Spleen (tissue), 11 donors: ENCODE measurements around the gene ERN2. TPM values are rescaled to one million over a fixed set of nuclear protein-coding genes. Genes with fewer than 3 reads are reported as not detected.

Experiments used
- DNase-seq: peaks from one replicate; pipeline ENCODE4 v3.0.0-alpha.2; 2020
- H3K27ac ChIP-seq, 8 donors: fragments of 200-600 bp; sonication (generic) in 7 of 8; 1 replicate in 4 of 8; 2 replicates in 4 of 8; pipeline versions ENCODE4 v1.5.0 to v1.8.0; 2016 to 2021; ENCODE audit warnings: inconsistent platforms in 4 of 8, mild to moderate bottlenecking in 4 of 8, moderate library complexity in 1 of 8
- H3K27me3 ChIP-seq, 7 donors: fragments of 200-600 bp; sonication (generic) in 6 of 7; replicated peaks in 1 of 7; 1 replicate in 4 of 7; 2 replicates in 3 of 7; pipeline versions ENCODE4 v1.5.0 to v1.8.0; 2016 to 2021; ENCODE audit warnings: inconsistent platforms in 3 of 7, mild to moderate bottlenecking in 1 of 7
- H3K36me3 ChIP-seq, 6 donors: fragments of 200-600 bp; sonication (generic) in 5 of 6; 1 replicate in 4 of 6; 2 replicates in 2 of 6; pipeline versions ENCODE4 v1.5.0 to v1.8.0; 2016 to 2021; ENCODE audit warnings: inconsistent platforms in 2 of 6
- H3K4me1 ChIP-seq, 6 donors: fragments of 200-600 bp; sonication (generic) in 5 of 6; 1 replicate in 3 of 6; 2 replicates in 3 of 6; pipeline versions ENCODE4 v1.5.0 to v1.8.0; 2016 to 2021; ENCODE audit warnings: inconsistent platforms in 3 of 6
- H3K4me3 ChIP-seq, 8 donors: fragments of 200-600 bp; sonication (generic) in 7 of 8; 1 replicate in 4 of 8; 2 replicates in 4 of 8; pipeline versions ENCODE4 v1.5.0 to v1.8.0; 2016 to 2021; ENCODE audit warnings: inconsistent platforms in 4 of 8, mild to moderate bottlenecking in 4 of 8, moderate library complexity in 2 of 8
- H3K9me3 ChIP-seq, 8 donors: fragments of 200-600 bp; sonication (generic) in 7 of 8; 1 replicate in 4 of 8; 2 replicates in 4 of 8; pipeline versions ENCODE4 v1.5.0 to v1.8.0; 2016 to 2021; ENCODE audit warnings: inconsistent platforms in 4 of 8
- POLR2A ChIP-seq, 3 donors: fragments of 450-650 bp; IDR thresholded peaks; one replicate each; pipeline ENCODE4 v1.5.1; 2017; ENCODE audit warnings: antibody characterized with exemption in 3 of 3, mild to moderate bottlenecking in 1 of 3
- POLR2AphosphoS5 ChIP-seq, 3 donors: sonication (generic); formaldehyde crosslinking; IDR thresholded peaks; one replicate each; pipeline ENCODE4 v1.5.1; 2017; ENCODE audit warnings: antibody characterized with exemption in 3 of 3
- WGBS, 5 donors: extraction: QIAGEN DNeasy Blood & Tissue Kit in 3 of 5; methylation state at CpG; one replicate each; pipeline versions ENCODE4 v1.1.5 to v1.1.7; 2013 to 2018; 5-methylcytosine and 5-hydroxymethylcytosine counted together
- intact Hi-C: fragments of 100-400 bp; cut with DNase I; formaldehyde crosslinking; loops from one replicate; pipeline ENCODE4 v1.15.0; 2023; ENCODE audit warnings: low total_unique reads
- polyA plus RNA-seq, 3 donors: library from polyadenylated mRNA; stranded (reverse); fragments of 200-250 nt; gene quantifications; one replicate each; pipeline ENCODE4 v1.2.1, GENCODE V29; 2013
- total RNA-seq, 7 donors: library from RNA; depleted of rRNA in 3 of 7; stranded (reverse); fragments of >200 nt in 3 of 7; fragmentation: NEBNext Ultra II Directional in 4 of 7; extraction: Animal tissue kit (Norgen Biotek cat#: 25700) in 4 of 7; gene quantifications; one replicate each; pipeline versions ENCODE4 v1.1.0 to v1.2.1, GENCODE V29; 2016 to 2021
- TF ChIP-seq, protein P1 (sequence below), 11 experiments: fragments of 200-600 bp in 7 of 11; fragments of 450-650 bp in 4 of 11; sonication (generic) in 4 of 11; IDR thresholded peaks in 8 of 11; conservative IDR thresholded peaks in 3 of 11; 1 replicate in 7 of 11; 2 replicates in 4 of 11; pipeline versions ENCODE4 v1.4.0 to v1.8.0; 2016 to 2021; ENCODE audit warnings: antibody characterized with exemption in 11 of 11, inconsistent platforms in 4 of 11, mild to moderate bottlenecking in 1 of 11
- donor health status: healthy with polysubstance abuse.
- donor health status: DM: no; HTN: no; CAD: no; lungs with moderate emphysema.
- donor health status: DM: no; HTN: no; CAD: no.
- donor health status: Bipolar disorder and iron deficiency.
- donor health status: healthy.
- donor health status: DM: no; HTN: no; CAD: no.
- donor health status: DM: yes; HTN: yes; CAD: no.

The ERN2 gene
- total and polyA plus RNA-seq, 10 donors = 0.05 TPM; not detected in 9

DNA sequence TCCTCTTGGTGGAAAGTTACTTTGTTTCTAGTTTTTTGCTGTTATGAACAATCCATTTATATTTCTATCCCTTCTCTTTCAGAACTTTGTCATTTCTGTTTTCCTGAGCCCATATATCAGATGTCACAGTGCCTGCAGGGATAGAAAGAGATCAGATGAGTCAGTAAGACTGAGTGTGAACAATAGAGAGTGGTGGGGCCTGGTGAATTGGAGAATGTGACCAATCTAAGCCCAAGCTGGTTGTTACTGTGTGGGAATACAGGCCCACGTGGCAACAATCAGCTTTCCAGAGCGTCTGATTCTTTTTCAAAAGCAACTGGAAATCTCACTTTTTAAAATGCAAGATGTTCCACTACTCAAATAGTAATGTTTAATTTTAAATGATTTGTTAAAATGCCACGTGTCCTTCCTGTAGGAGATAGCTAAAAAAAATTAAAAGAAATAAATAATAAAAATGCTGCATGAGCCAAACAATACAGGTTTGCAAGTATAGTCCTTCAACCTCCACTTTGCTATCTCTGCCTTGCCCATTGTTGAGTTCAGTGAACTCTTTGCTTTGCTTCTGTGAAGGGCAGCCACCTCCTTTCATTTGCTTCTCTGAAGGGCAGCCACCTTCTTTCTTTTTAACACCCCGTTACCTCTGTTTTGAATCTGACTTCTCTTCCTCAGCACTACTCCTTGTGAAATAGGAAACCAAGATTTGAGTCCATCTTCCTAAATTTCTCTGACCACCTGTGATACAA is 62.2 kb downstream of the ERN2 start:
- Histone ChIP-seq H3K4me1 (peaks cover 0 to 63% (median 24%) of the 10 kb centered on the region in 6 donors), H3K4me3 (no peak overlapping the region), H3K27me3 (no peaks in the 10 kb centered on the region), H3K9me3 (no peaks in the 10 kb centered on the region), H3K27ac (peak overlapping the region in 5 of 8 donors; percentile 0 to 44 (median 26)), H3K36me3 (peaks cover 0 to 99% (median 31%) of the 10 kb centered on the region in 6 donors)
- no peak for DNase-seq
- intact Hi-C loops = no loop called here
- WGBS, 5 donors = 64 to 82% (median 75%) methylated on average over 4 of the region's 4 CpGs
- TF ChIP-seq, protein P1, sequence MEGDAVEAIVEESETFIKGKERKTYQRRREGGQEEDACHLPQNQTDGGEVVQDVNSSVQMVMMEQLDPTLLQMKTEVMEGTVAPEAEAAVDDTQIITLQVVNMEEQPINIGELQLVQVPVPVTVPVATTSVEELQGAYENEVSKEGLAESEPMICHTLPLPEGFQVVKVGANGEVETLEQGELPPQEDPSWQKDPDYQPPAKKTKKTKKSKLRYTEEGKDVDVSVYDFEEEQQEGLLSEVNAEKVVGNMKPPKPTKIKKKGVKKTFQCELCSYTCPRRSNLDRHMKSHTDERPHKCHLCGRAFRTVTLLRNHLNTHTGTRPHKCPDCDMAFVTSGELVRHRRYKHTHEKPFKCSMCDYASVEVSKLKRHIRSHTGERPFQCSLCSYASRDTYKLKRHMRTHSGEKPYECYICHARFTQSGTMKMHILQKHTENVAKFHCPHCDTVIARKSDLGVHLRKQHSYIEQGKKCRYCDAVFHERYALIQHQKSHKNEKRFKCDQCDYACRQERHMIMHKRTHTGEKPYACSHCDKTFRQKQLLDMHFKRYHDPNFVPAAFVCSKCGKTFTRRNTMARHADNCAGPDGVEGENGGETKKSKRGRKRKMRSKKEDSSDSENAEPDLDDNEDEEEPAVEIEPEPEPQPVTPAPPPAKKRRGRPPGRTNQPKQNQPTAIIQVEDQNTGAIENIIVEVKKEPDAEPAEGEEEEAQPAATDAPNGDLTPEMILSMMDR (IDR thresholded peaks at IDR 0.05 in 8 of 11, conservative IDR thresholded peaks at IDR 0.05 in 3 of 11) = no peak
- TF ChIP-seq POLR2A (IDR thresholded peaks at IDR 0.05) (no peak), POLR2AphosphoS5 (IDR thresholded peaks at IDR 0.05) (no peak)

DNA sequence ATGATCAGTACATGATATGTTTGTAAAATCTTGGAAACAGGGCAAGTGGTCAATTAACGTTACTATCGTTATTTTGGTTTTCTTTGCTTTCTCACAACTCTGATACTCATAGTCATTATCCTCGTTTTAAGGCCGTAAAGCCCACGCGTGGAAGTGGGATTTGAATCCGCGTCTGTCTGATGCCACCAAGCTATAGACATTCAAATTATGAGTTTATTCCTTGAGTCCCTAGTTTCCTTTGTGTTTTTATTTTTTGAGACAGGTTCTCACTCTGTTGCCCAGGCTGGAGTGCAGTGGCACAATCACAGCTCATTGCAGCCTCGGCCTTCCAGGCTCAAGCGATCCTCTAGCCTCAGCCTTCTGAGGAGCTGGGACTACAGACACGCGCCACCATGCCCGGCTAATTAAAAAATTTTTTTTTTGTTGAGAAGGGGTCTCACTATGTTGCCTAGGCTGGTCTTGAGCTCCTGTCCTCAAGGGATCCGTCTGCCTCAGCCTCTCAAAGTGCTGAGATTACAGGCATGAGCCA is 70.7 kb downstream of the ERN2 start:
- peak overlapping the region; percentile 76 to 100 (median 94) for H3K4me3 ChIP-seq
- peaks cover 0 to 61% (median 34%) of the 10 kb centered on the region in 6 donors for H3K36me3 ChIP-seq
- peak overlapping the region in 5 of 8 donors; percentile 62 to 92 (median 86) for H3K27ac ChIP-seq
- no peaks in the 10 kb centered on the region for H3K9me3 ChIP-seq
- H3K4me1 ChIP-seq = peaks cover 18 to 73% (median 42%) of the 10 kb centered on the region in 6 donors
- intact Hi-C loops = no loop called here
- WGBS, 5 donors = 72 to 85% (median 74%) methylated on average over 14 of the region's 14 CpGs
- no peaks in the 10 kb centered on the region for H3K27me3 ChIP-seq
- DNase-seq = no peak
- TF ChIP-seq POLR2A (IDR thresholded peaks at IDR 0.05) (no peak), POLR2AphosphoS5 (IDR thresholded peaks at IDR 0.05) (no peak)
- TF ChIP-seq, protein P1 (IDR thresholded peaks at IDR 0.05 in 8 of 11, conservative IDR thresholded peaks at IDR 0.05 in 3 of 11) = no peak

DNA sequence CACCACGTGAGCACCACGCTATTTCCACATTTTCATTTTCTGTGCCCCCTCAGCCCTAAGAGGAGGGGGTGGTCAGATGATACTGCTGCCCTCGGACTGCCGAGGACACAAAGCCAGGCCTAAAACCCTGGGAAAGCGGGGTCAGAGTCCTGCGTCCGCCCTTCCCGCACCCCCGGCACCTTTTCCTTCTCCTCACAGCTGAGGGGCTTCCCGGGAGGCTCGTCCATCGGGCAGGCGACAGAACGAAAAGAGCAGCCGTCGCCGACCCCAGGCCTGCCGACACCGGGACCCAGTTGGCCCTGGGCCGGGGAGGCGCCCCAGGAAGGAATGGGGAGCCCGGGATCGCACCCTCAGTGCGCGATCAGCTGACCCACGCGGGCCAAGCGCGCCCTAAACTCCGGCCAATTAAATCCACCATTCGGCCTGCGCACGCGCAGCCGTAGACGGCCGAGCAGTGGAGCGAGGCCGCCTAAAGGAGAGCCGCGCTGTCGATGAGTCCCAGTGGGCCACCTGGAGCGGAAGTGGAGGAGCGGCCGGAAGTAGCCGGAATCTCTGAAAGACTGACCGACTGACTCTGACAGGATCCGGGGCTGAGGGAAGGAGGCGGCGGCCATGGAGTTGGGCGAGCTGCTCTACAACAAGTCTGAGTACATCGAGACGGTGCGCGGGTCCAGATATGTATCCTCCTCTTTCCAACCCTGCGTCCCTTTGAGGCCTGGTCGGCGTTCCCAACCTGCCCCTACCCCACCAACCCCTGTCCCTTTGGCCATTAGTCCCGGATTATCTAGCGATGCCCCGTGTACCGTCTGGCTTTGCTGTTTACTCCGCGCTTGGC is 71.9 kb downstream of the ERN2 start, which contains the start of the genes DCTN5 and PALB2:
DCTN5 (plus strand) TSS at position 536 of the 835 bp plus-strand sequence; CDS start at position 613, 77 bp downstream.
PALB2 (minus strand) TSS at position 380 of the 835 bp plus-strand sequence; CDS start at position 227, 153 bp downstream.
- peak; percentile 97 for DNase-seq
- Histone ChIP-seq H3K36me3 (peaks cover 0 to 61% (median 38%) of the 10 kb centered on the region in 6 donors), H3K27me3 (no peaks in the 10 kb centered on the region), H3K4me3 (peak within 1 kb of the TSS; percentile 76 to 100 (median 94)), H3K4me1 (peaks cover 18 to 62% (median 41%) of the 10 kb centered on the region in 6 donors), H3K9me3 (no peaks in the 10 kb centered on the region), H3K27ac (peak within 1 kb of the TSS; percentile 62 to 92 (median 86))
- peak; percentile 88 to 92 (median 89) for TF ChIP-seq POLR2AphosphoS5 (IDR thresholded peaks at IDR 0.05)
- TF ChIP-seq POLR2A (IDR thresholded peaks at IDR 0.05) = no peak
- TF ChIP-seq, protein P1 (IDR thresholded peaks at IDR 0.05 in 8 of 11, conservative IDR thresholded peaks at IDR 0.05 in 3 of 11) = peak in 3 of 11 experiments; percentile 12 to 24 (median 20)
- intact Hi-C loops = no loop called here
- whole genome bisulfite sequencing, 5 donors = 0 to 4% (median 0%) methylated on average over 54 to 64 of the region's 64 CpGs
